Activated naive CD4-positive, alpha-beta T cell treated with anti-CD3 and anti-CD28 coated beads, Interleukin-2, amount 50 U/mL, for 72 hours (primary cell): ENCODE results near the gene SLC49A4. TPM values are rescaled to one million over a fixed set of nuclear protein-coding genes. Genes with fewer than 3 reads are reported as not detected.

Experiments
- ATAC-seq, 2 donors: fragments of 150-1000 bp; cut with Tn5 transposase; 2 replicates each; pipeline ENCODE4 v1.10.0; 2021; ENCODE audit warnings: mild to moderate bottlenecking in 2 of 2, moderate library complexity in 2 of 2
- DNase-seq, 2 donors: peaks; one replicate each; pipeline ENCODE4 v3.0.0; 2021 to 2022; ENCODE audit warnings: low spot score in 2 of 2
- H3K27ac Mint-ChIP-seq, 2 donors: one replicate each; pipeline ENCODE4 v1.8.0; 2022; ENCODE audit warnings: mild to moderate bottlenecking in 2 of 2, mixed read lengths in 2 of 2
- H3K36me3 Mint-ChIP-seq, 2 donors: one replicate each; pipeline ENCODE4 v1.8.0; 2022; ENCODE audit warnings: mixed read lengths in 2 of 2
- H3K9me3 Mint-ChIP-seq, 2 donors: one replicate each; pipeline ENCODE4 v1.8.0; 2022; ENCODE audit warnings: mixed read lengths in 2 of 2
- total RNA-seq, 2 donors: library from RNA; stranded (reverse); gene quantifications; one replicate each; pipeline ENCODE4 v1.2.3, GENCODE V29; 2022

The SLC49A4 gene
- total RNA-seq, 2 donors from 2014 or later, result 1.3 to 1.8 TPM

GRCh38 chr3:122928396-122929187, 133.7 kb downstream of the SLC49A4 start:
- DNase-seq, result no peak
- H3K27ac Mint-ChIP-seq, result no peak overlapping the region
- H3K9me3 Mint-ChIP-seq, result no peaks in the 10 kb centered on the region
- no peaks in the 10 kb centered on the region for H3K36me3 Mint-ChIP-seq
- ATAC-seq, result no peak

DNA sequence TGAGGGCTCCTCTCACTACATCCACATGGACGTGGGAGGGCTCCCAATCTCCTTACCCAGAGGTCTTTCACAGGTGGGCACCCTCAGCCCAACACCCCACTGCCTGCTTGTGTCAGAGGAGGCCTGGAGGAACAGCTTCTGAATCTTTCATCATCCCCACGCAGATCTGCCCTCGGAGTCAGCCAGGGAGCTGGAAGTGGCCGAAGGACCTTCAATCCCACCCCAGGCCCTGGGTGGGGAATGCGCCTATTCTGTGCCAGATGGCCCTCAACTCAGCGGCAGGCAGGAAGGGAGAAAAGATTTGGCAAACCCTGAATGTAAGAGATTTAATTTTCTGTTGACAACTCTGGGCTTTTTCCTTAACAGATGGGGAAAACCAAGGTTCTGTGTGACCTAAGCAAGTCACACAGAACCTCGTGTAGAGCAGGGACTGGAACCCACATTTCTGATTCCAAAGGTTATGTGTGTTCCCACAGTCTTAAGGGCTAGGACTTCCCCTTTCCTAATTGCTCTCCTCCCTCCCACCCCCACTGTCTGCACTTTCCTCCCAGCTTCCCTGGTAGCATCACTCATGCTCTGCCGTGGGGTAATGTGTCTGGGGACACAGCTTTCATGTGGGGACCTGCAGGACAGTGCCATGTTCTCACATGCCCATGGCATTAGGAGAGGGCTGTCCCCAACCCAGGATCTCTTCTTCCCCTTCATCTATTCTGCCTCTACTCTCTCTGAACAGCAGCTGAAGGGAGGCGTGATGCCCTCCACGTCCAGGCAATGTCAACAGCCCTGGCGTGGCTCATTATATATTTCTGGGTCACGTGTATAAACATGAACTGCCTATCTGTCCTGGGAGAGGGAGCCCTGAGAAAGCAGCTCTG, 134.6 kb downstream of the SLC49A4 start:
- ATAC-seq, result no peak
- no peaks in the 10 kb centered on the region for H3K36me3 Mint-ChIP-seq
- DNase-seq, result no peak
- H3K9me3 Mint-ChIP-seq, result no peaks in the 10 kb centered on the region
- no peak overlapping the region for H3K27ac Mint-ChIP-seq

GRCh38 chr3:122930063-122930997, 135.5 kb downstream of the SLC49A4 start:
- ATAC-seq (no peak), DNase-seq (no peak)
- no peaks in the 10 kb centered on the region for H3K36me3 Mint-ChIP-seq
- no peaks in the 10 kb centered on the region for H3K9me3 Mint-ChIP-seq
- no peak overlapping the region for H3K27ac Mint-ChIP-seq

Other genes with a start within 250 kb of the SLC49A4 start
- gene PARP9, start 230.8 kb upstream of the SLC49A4 start, total RNA-seq, result 10 to 100 TPM; 26.9 to 70.1 TPM
- 10 to 100 TPM; 30.4 to 65.2 TPM for gene DTX3L, start 230.7 kb upstream of the SLC49A4 start, total RNA-seq
- 10 to 100 TPM; 13.8 to 23.5 TPM for gene PARP15, start 217.4 kb upstream of the SLC49A4 start, total RNA-seq
- 10 to 100 TPM; 56.0 to 69.3 TPM for gene PARP14, start 114.2 kb upstream of the SLC49A4 start, total RNA-seq
- gene HSPBAP1, start 1.2 kb upstream of the SLC49A4 start, total RNA-seq, result 1 to 10 TPM; 5.3 to 6.6 TPM
- not detected for gene SEMA5B, start 232.7 kb downstream of the SLC49A4 start, total RNA-seq